ENCODE measurements around the gene ZNF716.
"Not testable (repeated sequence)": the region's sequence is repeated elsewhere in the genome, so short reads cannot be mapped to it uniquely, and the experiment has no call there.

ZNF716 gene

DNA sequence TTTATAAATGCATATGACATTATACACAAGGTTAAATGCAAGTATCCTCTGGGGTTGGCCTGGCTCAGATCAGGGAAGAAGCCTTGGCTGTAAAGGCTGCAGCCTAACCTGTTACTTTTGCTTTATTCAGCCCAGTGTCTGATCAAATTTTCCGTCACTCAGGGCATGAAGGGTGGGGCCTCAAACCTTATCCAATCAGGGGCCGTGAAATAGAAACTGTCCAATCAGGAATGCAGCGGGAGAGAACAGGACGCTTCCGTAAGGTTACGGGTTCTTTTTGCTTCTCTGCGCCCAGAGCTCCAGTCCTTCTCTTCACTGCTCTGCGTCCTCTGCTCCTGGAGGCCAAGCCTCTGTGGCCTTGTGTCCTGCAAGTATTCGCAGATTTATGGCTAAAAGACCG, at the start of gene ZNF716:
Gene ZNF716 (plus strand): TSS at position 274 of the 400 bp plus-strand sequence. CDS start 112 bp downstream, at position 386.
- DNase-seq: no peak

DNA sequence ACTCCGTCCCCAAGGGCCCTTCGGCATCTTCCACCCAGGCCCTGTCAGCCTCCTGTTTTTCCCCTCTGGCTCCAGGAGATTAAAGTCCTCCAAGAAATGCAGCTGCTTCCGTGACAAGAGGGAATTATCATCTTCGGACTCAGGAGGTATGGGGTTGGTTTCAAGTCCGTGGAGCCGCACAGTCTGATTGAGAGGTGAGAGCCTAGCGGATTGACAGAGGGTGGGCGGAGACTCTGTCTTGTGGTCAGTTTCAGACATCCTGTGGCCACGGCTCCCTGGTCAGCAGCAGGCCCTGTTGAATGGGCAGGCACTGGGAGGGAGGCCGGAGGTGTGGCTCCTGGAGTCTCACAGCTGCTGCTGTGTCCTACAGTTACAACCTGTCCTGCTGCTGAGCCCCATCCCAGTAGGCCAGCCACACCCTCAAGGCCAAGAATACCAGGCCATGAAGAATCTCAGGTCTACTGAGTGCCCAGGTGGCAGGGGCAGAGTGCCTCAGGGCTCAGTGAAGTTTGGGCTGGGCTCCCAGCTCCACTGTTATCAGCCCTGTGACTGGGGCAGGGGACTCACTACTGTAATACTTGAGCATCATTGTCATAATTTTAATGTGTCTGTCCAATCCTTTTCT, 49.3 kb upstream of the ZNF716 start:
- no peak for DNase-seq

DNA sequence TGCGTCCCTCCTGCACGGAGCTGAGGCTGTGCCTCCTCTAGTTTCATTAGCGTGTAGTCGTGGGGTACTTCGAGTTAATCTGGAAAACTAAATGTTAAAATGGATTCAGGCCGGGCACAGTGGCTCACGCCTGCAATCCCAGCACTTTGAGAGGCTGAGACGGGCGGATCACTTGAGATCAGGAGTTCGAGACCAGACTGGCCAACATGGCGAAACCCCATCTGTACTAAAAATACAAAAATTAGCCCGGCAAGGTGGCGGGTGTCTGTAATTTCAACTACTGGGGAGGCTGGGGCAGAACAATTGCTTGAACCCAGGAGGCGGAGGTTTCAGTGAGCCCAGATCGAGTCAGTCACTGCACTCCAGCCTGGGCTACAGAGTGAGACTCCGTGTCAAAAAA, 46.9 kb upstream of the ZNF716 start:
- not testable (repeated sequence) for DNase-seq

DNA sequence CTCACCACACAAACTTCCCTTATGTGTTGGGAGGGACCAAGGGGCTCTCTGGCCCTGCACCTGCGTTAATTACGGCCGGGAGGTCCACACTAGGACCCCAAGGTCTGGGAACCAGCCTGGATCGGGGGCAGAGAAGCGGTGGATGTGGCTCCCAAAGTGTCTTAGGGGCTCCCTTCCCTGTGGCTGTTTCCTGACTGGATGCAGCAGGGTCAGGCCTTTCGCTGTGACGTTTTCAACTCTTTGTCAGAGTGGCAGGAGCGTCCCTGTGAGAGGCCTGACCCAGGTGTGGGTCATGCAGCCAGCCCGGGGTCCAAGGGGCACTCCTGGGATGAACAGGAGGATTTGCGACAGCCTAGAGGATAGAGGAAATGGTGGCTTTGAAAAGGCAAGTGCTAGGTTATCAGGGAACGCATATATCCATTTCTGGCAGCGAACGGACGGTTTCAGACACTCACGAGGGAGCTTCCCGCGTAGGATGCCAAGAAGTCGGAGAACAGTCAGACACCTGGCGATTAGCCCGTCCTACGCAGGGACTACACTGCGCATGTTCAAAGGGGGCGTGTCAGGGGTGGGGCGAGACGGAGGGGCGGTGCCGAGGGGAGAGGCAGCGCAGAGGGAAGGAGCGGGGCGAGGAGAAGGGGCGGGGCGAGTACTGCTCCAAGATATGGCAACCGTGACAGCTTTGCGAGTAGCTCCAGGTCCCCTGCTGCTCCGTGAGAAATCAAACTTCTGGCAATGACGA, 46.2 kb upstream of the ZNF716 start:
- DNase-seq: no peak

DNA sequence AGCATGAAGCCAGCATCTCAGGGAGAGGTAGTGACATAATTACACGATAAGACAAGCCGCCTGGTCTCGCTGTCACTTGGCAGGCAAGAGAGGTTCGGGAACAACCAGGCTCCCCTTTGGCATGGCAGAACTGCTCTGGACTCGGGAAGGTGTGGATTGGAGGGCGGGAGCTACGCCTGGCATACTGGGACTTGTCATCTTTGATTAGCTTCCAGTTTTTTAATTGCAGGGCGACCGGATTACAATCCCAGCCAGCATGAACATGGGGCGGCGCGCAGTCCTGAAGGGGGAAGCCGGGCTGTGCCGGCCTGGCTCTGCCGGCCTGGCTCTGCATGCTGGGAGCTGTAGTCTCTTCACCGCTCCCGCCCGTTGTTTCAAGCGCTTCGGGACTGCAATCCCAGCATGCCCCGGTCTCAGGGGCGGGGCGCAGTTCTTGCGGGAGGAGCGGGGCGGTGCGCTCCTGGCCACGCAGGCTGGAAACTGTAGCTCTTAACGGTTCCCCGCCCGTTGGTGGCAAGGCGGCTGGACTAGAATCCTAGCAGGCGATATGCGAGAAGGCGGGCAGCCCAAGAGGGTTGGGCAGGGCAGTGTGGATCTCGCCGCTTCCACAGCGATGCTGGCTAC, 45.5 kb upstream of the ZNF716 start:
- no peak for DNase-seq

DNA sequence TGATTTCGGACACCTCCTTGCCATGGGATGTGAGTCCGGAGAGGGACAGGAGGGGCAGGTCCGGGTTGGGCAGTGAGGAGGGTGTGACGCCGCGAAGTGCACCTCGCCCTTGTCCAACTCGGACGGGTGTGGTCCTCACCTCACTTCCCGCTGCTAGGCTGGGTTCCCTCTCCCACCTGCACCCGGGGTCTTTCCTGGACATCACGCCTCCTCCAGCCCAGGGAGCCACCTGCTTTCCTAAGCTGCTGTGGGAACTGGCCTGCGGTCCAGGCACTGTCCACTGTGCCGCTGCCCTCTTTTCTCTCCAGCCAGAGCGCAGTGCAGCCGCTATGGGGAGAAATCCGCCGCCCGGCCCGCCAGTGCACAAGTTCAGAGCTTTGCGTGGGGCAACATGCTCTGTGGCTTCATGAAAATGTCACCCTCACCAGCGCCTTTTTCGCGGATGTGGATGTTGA, 45.0 kb upstream of the ZNF716 start:
- DNase-seq: no peak

DNA sequence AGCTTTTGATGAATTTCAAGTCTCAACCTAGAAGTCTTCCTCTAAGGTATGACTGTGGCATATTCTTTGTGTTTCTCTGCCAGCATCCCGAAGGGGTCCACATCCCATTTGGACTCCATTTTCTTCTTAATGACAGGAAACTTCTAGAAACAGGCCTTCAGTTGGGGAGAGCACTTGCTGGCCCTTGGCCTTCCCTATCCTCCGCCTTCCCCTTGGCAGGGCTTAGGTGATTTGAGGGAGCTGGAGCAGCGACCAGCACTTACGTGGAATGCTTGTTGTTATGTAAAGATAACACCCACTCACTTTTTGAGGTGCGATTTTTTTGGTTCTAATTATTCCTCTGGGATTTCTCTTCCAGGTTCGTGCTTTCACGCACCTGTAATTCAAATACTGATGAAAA, 42.9 kb upstream of the ZNF716 start:
- no peak for DNase-seq

DNA sequence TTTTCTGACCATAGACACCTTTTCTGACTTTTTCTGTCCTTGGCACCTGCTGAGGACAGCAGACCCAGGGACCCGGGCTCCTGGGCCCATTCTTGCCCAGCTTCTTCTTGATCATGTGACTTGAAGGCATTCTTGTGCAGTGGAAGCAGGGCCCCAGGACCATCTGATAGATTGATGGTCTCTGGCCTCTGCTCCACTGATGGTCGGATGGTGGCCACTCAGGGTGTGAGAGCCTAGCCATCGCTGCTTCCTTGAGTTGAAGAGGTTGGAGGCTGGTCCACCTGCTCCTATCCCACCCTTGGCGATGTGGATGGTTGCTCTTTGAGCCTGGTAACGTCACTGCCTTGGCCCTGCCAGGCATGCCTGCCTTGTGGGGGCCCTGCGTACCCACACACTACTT, 37.8 kb upstream of the ZNF716 start:
- DNase-seq: no peak

DNA sequence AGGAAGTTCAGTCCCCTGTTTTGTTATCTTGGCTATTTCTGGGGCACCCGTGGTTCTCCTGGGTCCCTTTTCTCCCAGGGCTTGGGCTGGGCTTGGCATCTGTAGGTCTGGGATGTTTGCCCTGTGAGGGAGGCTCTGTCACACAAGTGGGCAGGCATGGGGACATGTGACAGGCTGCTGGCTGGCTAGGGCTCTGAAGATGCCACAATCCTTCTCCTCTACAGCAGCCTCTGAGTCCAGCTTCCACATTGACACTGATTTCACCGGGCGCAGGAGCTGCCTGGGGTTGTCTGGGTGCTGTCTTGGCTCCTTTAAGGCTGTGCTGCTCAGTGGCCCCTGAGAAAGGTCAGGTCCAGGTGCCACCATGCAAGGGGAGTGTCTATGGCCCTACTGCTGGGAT, 37.4 kb upstream of the ZNF716 start:
- no peak for DNase-seq

DNA sequence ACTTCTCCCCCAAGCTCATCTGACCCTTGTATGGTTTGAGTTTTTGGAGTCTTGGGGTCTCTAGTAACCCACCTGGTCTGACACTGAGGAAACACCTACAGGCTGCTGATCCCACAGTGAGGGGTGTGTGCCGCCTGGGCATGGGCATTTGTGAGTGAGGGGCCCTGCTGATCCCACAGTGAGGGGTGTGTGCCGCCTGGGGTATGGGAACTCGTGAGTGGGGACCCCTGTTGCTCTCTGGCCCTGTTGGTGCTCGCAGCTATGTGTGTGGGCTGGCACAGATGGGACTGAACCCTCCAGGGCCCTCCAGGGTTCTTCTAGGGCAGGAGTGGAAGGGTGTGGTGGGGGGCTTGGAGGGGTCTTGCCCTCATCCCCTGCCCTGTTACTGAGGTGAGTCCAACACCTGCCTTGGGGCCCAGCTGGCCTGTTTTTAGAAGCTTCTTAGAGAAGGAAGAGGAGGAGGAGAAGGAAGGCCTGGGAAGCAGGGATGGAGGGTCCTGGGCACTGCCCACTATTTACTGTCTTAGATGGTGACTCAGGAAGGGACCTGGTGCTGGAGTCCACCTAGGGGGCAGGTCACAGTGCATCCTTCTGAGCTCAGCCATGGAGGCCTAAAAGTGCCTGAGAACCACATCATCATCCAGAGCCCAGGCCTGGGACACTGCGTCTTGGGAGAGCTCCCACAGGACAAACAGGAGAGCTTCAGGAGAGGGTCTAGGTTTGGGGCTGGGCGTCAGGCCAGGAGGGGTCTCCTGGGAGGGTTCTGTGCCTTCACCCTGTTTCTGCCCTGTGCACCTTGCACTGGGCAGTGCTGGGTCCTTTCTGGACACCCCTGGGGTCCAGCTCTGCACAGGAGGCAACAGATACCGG, 36.2 kb upstream of the ZNF716 start:
- no peak for DNase-seq

DNA sequence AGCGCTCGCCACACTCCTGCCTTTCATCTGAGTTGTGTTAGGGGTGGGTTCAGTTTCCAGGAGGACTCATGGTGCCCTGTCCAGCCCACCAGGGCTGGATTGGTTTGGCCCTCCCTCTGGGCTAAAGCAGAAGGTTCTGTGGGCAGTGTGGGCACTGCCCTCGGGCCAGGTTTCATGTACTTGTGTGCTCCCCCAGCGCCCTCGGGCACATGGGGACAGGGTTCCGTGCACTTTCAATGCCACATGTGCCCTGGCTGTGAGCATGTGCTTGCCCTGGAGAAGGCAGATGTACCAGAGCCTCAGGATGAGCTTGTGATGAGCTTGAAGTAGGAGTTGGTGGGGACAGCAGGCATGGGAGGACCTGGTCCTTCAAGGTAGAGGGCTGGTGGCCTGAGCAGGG, 35.6 kb upstream of the ZNF716 start:
- no peak for DNase-seq

DNA sequence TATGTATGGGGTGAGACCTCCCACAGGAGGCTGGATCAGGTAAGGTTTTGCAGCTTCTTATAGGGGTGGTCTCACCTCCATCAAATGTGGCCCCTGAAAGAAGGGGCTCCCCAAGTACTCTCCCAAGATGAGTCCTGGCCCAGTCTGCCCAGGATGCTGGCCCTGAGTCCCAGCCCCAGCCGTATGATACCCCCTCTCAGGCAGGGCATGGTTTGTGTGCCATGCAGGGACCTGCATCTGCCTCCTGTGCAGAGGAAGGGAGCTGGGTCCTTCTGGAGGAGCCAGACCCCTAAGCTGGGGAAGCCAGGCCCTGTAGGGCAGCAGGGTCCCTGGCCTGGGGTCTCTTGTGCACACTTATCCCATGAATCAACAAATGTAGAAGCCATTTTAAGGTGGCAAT, 35.1 kb upstream of the ZNF716 start:
- DNase-seq: no peak

DNA sequence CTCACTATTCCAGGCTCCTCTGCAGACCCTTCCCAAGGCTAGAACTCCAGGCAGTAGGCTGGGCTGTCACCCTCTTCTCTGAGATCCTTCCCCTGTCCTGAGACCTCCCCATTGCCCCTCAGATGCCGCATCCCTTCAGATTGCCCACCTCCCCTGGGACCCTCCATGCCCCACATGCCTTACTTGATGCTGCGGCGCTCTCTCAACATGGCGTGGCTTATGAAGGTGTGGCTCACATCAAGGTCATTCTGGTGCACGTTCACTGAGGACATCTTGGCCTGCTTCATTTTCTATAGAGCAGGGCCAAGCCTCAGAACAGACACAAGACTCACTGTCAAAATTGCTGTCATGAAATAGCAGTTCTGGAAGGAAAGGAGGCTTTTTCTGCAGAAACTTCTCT, 34.7 kb upstream of the ZNF716 start:
- no peak for DNase-seq

DNA sequence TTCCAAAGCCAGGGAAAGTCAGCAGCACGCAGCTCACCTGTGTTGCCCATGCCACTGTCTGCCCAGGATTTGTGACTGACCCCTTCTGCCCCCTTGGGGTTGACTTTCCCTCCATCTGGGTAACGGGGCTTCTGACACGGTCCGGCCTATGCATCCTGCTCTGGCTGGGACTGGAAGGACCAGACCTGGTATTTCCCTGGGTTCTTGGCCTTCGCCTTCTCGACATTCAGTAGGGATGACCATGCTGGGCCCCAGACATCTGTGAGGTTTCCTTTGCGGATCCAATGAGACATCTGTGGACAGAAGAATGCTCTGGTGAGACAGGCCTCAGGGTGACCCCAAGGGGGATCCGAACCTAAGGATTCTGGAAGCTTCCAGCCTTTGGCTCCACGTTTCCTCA, 34.2 kb upstream of the ZNF716 start:
- no peak for DNase-seq

DNA sequence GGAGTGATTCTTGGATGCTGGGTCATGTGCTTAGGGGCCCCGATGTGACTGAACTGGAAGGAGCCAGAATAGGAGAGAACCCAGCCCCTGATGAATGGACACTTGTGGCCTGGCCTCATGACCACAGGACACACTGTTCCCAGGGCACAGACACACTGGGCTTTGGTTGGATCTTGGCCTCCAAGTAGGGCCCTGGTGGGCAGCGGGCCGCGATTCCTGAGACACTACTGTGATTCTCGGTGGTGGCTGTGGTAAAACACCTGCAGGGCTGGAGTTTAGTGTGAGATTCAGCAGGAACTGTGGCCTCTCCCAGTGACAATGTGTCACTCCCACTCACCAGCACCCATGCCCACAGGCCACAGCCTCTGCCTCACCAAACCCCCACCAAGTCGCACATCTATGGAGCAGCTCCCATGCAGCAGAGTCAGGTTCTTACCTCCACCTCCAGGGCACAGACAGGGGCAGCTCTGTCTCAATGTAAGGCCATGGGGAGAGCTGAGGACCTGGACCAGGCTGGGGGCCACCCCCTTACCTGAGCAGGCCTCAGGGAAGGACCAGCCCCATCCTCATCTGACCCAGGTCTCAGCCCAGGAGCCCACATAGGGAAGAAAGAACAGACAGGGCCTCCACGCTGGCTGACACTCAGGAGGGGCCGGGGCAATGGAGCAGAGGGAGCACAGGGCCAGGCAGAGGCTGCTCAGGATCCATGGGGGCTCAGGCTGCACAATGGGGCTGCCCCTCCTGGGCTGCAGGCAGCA, 33.2 kb upstream of the ZNF716 start:
- no peak for DNase-seq

DNA sequence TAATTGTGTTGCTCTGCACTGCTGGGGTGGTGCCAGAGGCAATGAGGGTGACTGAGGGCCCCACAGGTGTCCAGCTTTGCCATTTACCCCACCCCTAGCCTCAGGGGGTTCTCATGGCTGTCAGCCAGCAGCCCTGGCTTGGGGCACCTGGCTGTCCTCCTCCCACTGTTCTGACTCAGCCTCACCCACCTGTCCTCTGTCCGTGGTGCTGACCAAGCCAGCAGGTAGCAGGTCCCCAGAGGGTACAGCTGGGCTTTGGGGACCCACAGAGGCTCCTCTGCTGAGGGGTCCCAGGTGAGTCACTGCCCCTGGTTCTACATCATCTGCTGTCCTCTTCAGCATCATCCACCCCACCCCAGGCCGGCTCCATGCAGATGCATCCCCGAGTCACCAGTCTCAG, 32.2 kb upstream of the ZNF716 start:
- no peak for DNase-seq

DNA sequence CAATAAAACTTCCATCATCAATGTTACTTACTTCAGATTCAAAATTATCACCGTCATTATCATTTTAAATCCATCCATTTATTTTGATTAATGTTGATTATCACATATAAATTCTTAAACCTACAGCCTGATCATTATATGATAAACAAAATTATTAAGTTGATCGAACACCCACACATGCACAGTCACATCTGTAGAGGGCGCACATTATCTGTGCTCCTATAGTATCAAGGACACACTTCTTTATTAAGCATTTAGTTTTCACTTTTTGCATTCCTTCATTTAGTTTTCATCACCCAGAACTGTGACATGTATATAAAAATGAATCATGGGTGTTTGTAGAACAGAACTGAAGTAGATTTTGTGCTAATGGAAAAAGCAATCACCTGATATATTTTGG, 26.2 kb upstream of the ZNF716 start:
- no peak for DNase-seq

DNA sequence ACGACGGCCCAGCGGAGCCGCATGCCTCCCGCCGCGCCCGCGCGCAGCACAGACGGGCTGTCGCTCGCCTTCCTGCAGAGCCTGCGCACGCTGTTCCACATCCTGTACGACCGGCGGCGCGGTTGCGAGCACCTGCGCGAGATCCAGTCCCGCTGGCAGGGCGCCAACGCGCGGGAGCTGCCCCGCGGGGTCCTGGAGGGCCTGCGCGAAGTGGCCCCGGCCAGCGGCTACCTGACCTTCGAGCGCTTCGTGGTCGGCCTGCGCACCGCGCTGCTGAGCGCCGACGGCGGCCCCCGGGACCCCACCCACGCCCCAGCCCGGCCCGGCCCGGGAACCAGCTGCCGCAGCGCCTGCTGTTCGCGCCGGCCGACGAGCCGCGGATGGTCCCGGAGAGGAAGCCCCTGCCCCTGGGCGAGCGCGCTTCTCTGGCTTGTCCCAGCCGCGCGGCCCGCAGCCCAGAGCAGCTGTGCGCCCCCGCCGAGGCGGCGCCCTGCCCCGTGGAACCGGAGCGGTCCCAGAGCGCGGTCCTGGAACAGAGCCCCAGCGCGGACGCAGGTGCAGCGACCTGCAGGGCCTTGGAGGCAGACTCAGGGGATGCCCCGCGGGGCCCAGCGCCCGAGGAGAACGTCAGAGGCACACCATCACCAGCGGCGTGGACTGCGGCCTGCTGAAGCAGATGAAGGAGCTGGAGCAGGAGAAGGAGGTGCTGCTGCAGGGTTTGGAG, 25.3 kb upstream of the ZNF716 start:
- DNase-seq: no peak

DNA sequence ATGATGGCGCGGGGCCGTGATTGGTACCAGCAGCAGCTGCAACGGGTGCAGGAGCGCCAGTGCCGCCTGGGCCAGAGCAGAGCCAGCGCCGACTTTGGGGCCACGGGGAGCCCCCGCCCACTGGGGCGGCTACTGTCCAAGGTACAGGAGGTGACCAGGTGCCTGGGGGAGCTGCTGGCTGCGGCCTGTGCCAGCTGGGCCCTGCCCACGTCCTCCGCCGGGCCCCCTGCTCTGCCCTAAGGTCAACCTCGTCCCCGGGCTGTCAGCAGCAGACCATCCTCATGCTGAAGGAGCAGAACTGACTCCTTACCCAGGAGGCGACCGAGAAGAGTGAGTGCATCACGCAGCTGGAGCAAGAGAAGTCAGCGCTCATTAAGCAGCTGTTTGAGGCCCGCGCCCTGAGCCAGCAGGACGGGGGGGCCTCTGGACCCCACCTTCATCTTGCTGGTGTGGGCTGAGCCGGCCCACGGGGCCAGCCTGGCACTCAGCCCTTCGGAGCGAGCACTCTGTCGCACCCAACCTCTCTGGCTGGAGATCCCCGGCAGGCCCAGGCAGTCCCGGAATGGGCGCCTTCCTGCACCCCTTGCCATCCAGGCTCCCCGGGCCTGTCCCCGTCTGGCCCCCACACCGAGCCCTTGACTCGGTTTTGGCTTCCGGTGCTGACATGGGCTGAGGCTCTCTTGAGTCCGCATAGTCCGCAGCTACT, 24.6 kb upstream of the ZNF716 start:
- DNase-seq: no peak

DNA sequence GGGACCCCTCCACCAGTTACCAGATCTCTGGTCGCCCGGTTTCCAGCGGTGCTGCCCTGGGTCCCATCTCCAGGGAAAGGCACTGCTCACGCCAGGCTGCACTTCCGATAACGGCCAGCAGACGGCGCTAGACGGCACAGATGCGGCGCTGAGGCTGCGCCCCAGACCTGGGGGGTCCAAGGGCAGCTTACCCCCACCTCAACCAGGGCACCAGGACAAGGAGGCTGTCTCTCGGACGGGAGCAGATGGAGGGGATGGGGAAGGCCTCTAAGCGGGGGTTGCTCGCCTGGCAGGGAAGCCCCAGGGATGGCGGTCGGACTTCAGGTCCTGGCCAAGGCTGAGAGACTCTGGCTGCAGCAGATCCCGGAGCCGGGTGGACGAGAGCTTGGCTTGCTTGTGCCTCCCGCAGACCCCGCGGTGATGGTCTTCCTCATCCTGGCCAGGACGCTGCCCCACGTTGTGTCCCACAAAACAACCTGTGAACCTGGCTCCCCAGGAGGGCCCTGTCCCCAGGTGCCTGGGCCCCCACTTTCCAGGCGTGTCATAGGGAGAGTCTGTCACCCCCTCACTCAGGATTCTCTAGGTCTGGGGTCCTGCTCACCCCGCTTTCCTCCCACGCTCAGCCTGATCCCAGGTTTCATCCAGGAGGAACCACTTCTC, 23.9 kb upstream of the ZNF716 start:
- DNase-seq: no peak

DNA sequence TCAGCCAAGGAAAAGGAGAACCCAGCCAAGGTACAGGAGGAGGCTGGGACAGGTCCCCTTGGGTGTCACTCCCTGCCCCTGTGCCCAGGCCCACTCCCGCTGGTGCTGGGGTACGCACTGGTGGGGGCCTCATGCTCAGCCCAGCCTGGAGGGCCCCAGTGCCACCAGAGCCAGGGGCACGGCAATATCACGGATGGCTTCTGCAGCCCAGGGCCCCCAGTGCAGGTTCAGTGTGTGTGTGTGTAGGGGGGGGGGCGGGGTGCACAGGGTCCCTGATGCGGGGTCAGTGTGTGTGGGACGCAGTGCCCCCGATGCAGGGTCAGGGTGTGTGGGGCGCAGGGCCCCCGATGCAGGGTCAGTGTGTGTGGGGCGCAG, 23.4 kb upstream of the ZNF716 start:
- DNase-seq: no peak
